Stimulated activated CD4-positive, alpha-beta T cell treated with anti-CD3 and anti-CD28 coated beads, Interleukin-15, amount 100 ng/mL, for 48 hours (primary cell): ENCODE measurements around the gene RARRES1.

Experiments
- DNase-seq, 2 donors: peaks; one replicate each; pipeline ENCODE4 v3.0.0-alpha.2; 2020; ENCODE audit warnings: low read depth in 2 of 2

RARRES1 gene

DNA sequence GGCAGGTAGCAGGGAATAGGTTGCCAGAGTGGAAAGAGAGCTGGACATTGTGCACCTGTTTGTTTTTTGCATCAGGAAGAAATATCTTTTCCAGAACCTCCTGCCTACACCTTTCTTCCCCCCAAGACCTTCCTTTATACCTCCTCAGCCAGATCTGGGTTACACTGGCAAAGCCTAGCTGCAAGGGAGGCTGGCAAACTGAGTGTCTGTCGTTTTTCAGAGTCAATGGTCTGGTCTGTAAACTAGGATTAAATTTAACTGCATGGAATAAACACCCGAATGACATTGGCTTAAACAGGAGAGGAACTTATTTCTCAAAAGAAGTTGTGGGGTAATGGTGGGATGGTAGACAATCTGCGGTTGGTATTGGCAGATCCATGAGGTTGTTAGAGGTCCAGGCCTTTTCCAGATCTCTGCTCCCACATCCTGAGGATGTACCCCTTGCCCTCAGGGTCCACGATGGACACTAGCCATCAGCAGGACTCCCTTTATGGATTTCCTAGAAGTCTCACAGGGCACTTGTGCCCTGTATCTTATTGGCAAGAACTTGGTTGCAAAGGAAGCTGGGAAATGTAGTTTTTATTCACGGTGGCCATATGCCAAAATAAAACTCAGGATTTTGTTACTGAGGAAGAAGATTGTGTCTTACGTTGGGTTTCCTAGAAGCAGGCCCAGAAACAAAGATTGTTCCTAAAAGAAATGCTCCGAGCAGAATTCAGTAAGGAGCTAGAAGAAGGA, 3.2 kb upstream of the RARRES1 start:
- no peak for DNase-seq

DNA sequence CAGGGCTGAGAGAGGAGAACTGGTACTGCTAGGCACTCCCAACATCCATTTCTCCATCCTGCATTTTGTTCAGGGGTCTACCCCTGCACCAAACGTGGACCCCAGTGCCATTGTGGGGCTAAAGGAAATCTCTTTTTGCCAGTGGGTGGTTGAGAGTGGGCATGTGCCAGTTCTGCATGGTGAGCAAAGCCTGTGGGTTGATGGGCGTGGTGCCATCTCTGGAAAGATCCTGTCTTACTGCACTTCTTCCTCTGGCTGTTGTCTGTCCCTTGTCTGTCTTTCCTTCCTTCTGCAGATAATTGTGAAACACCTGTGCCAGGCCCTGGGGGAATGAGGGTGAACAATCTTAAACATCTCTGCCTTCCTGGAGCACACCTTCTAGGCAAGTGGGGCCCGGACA, 1.4 kb upstream of the RARRES1 start:
- DNase-seq, result no peak

DNA sequence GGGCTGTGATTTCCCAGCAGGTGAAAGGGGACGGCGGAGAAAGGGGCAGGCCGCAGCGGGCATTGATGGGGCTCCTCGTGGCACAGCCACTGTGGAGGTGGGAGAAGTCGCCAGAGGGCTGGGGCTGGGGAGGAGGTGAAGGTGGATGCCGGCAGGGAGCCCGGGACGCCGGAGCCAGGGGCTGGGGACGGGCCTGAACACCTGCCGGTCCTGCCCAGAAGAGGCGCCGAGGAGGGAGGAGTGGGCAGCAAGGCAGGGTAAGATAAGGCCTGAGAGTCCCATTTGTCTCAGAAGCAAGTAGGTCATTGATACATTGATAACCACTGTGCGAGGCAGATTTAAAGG, 571 bp upstream of the RARRES1 start:
- DNase-seq, result no peak

DNA sequence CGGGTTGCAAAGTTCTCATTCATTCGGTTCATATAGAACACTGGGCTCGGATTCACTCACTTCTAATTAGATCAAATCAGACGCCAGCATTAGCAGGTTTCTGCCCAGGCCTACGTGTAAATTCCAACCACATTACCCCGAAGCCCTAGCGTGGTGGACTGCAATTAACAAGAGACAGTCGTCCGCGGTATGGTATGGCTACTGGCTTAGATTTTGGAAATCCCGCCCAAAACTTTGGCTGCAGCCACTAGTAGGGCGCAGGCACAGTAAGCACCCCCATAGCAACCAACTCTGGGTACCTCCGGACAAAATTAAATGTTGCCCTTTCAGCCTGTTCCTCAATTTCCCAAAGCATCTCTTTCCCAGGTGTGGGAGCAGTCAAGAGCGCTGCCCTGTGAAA, 771 bp downstream of the RARRES1 start:
- DNase-seq, result no peak

DNA sequence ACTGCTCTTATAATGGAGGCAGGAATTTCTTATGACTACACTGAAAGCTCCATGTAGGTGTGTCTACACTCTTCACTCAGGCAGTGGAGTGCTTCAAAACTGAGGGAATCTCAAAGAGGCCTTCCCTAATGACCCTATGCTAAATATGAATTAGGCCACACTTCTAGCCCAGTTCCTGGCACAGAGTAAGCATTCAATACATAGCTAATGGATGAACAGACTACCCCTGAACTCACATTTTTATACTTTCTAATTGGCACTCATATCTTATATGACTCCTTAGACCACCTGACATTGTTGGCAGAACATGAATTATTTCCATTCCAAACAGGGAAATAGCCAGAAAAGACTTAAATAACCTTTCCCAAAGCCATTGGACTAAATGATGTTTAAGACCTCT, 3.4 kb downstream of the RARRES1 start:
- no peak for DNase-seq

DNA sequence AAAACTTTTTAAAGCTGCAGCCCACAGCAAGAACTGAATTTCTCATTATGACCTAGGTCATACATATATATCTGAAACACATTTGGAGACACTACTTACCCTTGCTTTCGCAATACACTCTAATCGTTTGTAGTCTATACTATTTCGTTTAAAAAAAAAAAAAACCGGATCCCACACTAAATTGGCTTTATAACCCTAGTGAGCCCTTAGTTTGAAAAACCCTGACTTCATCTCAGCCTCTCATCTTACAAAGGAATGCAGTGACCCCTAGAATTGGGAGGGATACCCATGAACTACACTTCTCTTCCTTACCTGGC, 4.2 kb downstream of the RARRES1 start:
- no peak for DNase-seq

DNA sequence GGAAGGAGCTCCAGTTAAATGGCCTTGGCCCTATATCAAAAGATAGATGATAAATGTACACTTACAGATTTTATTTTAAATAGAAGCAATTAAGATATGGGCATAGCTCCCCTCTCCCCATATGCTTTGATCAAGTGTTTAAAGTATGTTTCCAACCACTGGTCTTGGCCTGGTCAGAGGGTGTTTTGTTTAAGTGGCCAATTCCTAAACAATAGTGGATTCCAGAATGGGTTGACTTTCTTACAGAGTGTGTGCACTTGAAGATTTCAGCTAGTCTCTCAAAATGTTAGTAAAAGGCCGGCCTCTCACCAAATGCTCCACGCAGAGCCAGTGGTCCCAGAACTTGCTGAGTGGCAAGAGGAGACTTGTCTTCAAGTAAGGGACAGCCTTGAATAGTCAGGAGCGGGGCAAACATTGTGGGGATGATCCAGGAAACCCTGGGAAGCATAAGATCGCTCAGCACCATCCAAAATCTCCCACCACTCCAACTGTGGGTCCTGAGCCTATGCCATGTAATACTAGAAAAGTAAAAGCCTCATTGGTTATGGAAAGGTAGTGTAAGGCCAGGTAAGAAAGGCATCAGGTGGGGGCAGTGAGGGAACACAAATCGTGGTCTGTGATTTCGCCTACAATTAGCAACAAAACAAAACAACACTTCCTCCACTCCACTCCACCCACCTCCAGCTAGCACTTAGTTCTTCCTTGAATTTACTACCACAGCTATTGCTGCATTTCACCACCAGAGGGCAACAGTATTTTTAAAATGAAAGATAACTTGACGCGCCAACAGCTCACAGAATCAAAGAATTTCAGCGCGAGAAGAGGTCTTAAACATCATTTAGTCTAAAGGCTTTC, 4.8 kb downstream of the RARRES1 start:
- peak in 1 of 2 donors; percentile 43 for DNase-seq

DNA sequence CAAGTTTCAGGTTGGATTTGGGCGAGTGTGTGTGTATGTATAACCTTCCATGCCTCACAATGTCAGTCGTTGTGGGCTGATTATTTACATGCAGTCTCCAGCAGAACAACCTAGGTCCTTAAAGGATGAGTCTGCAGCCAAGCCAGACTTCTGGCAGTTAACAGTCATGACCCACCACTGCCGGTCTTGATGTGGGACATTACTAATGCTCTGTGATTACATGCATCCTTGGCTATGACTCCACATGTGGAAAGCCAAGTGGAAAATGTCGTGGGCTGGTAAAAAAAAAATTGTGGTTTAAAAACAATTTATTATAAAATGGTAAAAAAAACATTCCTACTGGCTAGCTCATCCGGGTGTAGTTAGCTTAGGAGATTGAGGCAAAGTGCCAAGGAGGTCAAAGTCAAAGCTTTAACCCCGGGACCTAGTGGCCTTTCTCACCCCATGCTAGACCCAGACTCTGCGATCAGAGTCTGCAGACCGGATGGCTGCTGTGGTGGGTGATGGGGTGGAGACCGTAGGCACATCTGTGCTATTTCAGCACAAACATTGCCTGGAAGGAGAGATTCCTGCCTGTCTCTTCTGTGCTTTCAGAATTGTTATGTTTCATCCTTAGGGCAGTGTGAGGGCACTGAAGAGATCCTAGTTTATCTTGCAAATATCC, 6.8 kb downstream of the RARRES1 start:
- DNase-seq, result peak in 1 of 2 donors; percentile 29

DNA sequence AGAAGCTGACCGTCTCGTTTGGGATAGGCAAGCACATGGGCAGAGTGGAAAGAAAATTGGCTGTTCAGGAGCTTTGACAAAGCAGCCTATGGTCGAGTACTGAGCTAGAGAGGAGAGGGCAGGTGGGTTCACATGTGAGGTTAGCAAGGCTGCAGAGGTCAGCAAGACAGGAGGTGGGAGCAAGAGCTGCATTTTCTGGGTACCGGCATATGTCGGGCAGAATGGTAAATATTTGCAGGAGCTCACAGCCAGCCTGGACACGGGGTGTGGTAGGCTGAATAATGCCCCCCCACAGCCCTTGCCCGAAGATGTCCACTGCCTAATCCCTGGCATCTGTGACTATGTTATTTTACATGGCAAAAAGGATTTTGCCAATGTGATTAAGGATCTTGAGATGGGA, 8.3 kb downstream of the RARRES1 start:
- no peak for DNase-seq

DNA sequence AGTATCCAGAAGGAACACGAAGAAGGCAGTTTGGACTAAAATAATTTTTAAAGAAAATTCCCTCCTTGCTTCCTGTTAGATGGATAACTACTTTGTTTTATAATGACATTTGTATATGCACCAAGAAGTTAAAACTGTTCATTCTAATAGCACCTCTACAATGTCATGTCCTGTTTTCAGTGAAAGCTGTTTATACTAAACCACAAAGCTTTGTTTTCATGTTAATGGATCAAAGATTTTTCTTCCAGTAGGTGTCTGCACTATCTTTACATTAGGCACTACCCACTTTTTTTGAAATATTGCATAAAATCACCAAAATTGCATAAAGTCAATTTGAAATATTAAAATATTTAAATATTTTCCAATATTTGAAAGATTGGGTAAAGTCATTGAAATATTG, 10.1 kb downstream of the RARRES1 start:
- DNase-seq, result no peak

DNA sequence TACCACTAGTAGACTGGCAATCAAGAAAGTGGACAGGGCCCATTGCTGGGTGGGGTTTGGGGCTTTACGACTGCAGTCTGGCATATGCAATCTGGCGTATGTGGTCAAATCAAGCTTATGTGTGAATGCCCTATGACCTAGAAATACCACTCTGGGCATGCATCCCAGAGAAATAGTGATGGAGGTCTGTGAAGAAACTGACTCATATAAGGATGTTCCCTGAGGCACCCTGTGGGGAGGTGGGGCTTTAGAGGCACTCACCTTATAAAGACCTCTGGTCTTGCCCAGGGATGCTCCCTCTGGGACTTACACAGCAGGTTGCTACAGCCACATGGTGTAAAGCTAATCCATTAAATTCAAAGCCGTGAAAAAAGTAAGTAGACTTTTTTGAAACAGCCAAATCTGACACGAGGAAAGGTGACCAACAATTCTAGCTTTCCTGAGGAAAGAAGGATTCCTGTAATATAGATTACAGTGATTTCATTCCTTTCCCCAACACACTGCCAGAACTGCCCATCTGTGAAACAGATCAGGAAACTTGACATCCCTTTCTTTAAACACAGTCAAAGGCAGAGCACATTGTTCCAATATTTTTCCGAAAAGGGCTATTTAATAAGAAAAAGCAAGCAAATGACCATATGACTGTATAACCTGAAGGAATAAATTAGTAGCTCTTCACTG, 13.6 kb downstream of the RARRES1 start:
- DNase-seq, result no peak

DNA sequence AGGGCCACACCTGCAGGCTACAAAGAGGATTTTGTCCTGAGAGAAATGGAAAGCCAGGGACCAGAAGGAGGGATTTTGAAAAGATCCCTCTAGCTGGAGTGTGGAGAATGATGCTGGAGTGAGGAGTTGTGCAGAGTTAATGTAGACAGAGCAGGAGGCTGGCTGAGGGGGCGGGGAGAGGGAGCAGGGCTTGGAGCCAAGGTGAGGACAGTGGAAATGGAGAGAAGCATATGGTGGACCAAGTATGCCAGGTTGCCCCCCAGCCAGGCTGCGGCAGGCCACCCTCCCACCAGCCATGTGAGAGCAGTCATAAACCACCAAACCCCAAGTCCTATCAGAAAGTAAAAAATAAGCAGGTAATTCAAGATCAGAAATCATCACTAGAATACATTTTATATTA, 14.7 kb downstream of the RARRES1 start:
- DNase-seq, result no peak

DNA sequence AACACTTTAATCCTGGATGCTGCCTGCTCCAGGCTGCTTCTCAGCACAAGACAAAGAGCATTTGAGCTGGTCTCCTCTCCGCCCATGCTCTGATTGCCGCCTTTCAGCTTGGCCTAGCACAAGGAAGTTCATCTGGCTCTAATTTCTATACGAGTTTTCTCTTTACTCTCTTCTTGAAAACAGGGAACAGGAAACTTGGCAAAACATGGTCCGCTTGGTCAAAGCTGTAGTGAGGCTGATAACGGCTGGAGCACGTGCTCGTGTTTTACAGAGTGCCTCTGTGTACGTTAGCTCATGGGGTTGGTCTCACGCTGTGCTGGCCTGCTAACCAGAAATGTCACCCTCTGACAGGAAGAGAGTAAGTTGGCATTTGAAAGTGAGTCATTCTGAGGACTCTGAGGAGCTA, 19.2 kb downstream of the RARRES1 start:
- DNase-seq, result no peak

DNA sequence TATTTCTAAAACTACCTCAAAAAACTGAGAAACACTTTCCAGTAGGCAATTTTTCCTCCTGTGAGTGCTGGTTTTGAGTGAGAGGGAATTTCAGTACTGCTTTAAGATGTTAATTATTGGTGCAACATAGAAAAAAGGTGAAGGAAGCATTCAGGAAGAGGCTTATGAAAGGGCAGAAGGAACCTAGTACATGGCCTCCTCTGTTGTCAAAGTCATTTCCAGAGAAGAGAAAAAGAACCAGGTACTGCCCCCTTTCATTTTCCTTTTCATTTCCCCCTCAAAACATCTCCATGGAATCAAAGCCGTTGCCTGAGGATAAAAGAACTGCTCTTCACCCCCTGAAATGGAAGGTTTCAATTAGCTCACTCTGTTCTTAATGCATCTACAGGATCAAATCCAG, 19.8 kb downstream of the RARRES1 start:
- DNase-seq, result no peak

DNA sequence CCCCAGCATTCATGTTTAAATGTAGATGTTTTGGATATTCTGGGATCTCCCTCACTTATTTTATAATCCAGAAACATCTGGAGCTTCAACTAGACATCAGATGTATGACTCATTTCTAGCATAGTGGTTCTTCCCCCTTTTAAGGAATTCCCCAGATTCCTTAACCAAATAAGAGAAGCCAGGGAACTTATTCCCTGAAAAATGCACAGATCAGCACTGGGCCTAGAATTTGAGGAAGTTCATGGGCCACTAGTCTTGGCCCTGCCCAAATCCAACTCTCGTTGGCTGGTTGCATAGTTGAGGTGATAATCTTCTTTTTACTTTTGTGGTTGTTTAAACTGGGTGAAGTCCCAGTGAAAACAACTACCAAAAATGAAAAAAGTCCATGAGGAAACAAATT, 20.4 kb downstream of the RARRES1 start:
- no peak for DNase-seq

DNA sequence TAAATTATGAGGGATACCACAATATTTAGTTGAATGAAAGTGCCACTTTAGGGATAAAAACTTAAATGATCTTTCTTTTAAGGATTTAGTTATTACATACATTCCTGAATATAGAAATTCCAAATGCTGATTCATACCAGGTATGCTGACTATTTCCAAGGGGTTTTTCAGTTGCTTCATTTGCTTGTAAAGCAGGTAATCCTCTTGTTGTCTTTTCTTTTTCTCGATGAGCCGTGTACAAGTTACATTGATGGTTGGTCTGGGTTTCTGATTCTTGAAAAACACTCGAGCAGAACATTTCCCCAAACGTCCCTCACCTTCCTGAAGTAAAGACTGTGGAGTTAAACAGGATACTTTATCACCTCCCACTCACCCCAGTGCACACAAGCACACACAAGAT, 21.7 kb downstream of the RARRES1 start:
- no peak for DNase-seq

DNA sequence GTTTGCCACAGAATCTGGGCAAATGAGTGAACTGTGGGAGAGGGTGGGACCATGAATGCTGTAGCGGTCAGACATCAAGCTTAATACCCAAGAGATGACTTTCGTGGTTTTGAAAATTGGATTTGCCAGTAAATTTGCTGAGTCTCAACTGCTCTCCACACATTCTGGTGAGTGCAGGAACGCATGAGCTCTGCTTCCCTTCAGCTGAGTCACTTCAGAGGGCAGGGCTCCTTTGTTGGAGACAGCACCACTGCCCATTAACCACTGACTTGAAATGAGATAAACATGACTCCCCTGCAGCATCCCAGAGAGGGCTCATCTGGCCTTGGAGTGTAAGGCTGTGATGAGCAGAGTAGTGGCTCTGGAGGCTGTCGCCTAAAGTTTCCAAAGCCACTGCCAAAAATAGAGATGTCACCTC, 22.6 kb downstream of the RARRES1 start:
- no peak for DNase-seq

DNA sequence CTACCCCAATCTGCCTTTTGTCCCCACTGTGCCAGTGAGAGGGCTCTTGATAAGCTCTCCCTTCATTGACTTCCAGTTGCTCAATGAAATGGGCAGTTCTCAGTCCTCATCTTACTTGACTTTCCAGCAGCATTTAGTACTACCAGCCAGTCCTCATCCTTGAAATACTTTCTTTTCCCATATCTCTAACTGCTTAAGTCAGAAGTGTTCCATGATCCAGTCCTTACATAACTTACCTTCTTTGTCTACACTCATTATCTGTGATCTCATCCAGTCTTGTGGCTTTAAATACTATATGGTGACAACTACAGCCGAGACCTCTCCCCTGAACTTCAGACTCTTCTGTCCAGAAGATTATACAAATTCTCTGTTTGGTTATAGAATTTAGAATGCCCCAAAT, 28.7 kb downstream of the RARRES1 start:
- no peak for DNase-seq

DNA sequence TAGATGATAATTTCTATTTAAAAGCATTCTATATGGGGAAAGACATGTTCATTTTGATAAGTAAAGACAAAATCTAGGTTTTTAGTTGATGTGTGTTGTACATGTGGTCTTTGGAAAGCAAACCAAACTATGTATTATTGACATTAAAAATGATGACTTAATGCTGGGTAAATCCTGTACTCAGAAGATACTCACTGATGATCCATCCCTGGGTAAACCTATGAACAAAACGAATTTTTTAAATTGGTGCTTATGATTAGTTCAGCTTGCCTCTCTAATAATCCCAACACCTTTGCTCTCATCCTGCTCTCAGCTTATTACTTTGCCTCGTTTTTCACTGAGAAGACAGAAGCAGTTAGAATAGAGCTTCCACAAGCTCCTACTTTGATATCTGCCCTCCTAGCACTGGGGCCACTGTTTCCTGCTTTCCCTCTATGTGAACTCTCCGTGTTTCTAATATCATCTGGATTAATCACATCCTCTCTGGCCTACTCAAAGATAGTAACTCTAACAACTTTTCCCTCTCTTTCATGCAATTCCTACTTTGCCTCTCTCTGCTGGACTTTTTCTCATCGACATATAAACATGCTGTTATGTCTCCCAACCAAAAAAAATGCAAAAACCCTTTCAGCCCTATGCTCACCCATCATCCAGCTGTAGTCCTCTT, 29.3 kb downstream of the RARRES1 start:
- no peak for DNase-seq

DNA sequence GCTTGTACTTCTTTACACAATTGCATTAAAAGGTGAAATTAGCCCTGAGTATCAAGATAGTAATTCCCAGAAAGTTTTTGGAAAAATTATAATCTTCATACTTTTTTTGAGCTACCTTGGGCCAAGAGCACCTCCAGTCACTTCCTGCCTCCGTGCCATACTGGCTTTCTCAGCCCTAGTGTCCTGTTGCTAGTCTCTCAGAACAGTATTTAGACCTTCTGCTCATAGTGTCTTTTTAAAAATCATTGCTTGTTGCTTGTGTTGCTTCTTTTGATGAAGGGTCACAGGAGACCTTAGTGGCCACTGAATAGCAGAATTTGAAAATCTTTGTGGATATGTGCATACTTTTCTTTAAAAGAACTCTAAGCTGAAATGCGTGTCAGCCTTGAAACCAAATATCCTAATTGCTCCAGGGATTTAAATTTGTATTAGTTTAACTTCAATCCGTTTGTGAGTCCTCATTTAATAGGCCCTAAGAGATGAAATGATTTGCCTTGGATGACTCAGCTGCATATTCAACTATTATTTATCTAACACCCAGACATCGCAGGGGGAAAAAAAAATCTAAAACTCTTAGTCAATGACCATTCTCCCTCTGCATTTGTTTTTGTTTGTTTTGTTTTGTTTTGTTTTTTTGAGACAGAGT, 30.7 kb downstream of the RARRES1 start:
- DNase-seq, result no peak

DNA sequence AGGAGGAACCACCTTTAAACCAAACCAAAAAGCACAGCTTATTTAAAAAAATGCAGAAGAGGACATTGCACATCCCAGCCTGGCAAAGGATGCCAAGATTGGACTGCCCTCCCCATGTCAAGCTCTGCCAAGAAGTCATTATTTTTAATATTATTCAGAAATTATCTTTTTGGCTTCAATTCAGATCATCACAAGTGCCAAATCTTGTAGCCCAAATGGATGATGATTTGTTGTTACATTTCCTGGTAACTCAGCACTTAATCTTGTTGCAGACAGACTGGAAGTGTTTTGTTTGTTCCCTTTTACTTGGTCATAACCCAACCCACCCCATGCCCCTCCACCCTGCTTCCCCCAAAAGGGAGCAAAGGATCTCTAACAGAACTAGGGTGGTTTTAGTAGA, 31.7 kb downstream of the RARRES1 start:
- DNase-seq, result no peak
